ENCODE measurements around the gene CNTN2. TPM values are rescaled to one million over a fixed set of nuclear protein-coding genes. Genes with fewer than 3 reads are reported as not detected.

The CNTN2 gene
- total and polyA plus RNA-seq, 2 experiments from 2014 or later: 1.3 to 2.2 TPM

- no peak for TF ChIP-seq ZNF462 (CRISPR knock-in tag; IDR thresholded peaks at IDR 0.05)
- TF ChIP-seq ZNF331 (CRISPR knock-in tag; IDR thresholded peaks at IDR 0.05; ENCODE audit: low read depth): no peak
- no peak for TF ChIP-seq EZH2 (IDR thresholded peaks at IDR 0.05; ENCODE audit: low read depth, unreplicated experiment)
- TF ChIP-seq REST (IDR thresholded peaks at IDR 0.05; ENCODE audit: unreplicated experiment): no peak
- TF ChIP-seq ZNF114 (CRISPR knock-in tag; IDR thresholded peaks at IDR 0.05): no peak
- no peak for TF ChIP-seq NANOG (IDR thresholded peaks at IDR 0.05; ENCODE audit: borderline replicate concordance)
- no peak for TF ChIP-seq CREB1 (CRISPR knock-in tag; IDR thresholded peaks at IDR 0.05; ENCODE audit: low read depth)
- TF ChIP-seq STAT1 (IDR thresholded peaks at IDR 0.05; ENCODE audit: unreplicated experiment): no peak
Observed at GRCh38 chr1:205016584-205016983, 26.4 kb upstream of the CNTN2 start (continued).

Data from GM23338 (cell line).